Measurements from ENCODE around the gene CERK.
"Not testable (repeated sequence)": the region's sequence is repeated elsewhere in the genome, so short reads cannot be mapped to it uniquely, and the experiment has no call there.

CERK gene

DNA sequence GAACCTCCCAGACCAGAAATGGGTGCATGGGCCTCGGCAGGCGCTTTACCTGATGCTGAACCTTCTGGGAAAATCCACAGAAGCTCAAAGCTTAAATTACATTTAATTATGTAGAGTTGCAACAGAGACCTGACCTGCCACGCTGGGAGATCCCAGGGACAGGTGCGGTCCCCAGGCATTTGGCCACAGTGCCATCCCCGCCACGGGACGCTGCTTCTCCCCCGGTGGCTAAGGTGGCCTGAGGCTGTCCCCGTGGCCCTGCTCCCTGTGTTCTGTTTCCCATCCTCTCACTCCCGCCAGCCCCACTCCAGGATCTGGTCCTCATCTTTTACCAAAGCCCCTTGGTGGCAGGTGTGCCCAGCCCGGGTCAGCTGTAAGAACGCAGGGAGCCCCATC lies 78.3 kb downstream of the CERK start:
- DNase-seq, result no peak

DNA sequence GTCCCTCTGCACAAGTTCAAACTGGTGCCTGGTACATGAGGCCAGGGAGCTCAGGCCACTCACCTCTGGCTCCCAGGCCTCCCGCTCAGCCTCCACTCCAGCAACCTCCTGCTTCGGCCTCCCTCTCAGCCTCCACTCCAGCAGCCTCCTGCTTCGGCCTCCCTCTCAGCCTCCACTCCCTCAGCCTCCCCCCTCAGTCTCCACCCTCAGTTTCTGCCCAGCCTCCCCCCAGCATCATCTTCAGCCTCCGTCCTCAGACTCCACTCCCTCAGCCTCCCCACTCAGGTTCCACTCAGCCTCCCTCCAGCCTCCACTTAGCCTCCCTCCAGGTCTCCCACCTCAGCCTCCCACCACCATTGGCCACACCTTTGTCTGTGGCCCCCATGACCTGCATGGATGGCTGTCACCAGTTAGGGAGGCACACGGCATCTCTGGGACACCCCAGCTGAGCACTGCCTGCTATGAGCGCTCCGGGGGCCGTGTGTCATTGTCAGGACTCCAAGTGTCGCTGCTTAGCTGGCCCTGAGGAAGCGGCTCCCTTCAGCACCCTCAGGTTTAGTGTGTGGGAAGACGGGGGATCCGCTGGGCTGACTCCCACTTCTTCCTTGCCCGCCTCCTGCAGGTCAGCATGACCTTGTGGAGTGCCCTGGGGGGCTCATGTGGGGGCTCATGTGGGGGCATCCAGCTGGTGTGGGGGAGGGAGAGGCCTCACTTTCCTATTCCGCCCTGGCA lies 78.8 kb downstream of the CERK start:
- no peak for DNase-seq

DNA sequence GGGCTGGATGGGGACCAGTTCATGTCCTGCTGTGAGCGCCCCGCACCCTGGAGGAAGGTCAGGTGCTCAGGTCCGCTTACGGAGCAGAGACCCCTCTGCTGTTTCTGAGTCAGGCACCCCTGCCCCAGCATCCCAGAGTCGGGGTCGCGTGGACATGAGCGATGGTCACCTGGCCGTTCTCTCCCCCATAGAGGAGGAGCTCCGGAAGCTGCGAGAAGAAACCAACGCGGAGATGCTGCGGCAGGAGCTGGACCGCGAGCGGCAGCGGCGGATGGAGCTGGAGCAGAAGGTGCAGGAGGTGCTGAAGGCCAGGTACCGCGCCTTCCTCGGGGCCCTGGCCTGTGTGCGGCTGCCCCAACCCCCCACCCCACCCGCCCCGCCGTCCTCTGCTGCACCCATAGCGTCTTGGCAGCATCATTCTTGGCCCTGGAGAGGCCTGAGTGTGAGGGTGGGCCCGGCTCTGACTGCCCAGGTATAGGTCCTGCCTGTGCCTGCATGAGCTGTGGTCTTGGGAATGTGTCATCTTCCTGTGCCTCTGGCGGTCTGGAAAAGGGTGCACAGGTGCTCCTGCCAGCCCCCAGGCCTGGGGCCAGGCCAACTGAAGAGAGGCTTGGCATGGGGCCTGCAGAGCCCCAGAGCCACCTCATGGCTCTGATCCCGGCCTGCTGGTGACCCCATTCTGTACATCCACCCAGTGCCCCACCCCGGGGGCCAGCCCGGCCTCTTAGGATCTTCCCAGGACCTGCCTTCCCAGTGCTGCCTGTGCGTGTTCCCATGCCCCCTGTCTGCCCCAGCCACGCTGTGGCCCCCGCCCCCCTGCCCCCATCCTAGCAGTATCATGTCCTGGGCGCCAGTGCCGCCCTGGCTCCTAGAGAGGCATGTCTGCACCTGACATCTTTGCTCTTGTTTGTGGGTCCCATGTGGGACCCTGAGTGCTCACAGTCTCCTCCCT lies 79.8 kb downstream of the CERK start:
- no peak for DNase-seq

DNA sequence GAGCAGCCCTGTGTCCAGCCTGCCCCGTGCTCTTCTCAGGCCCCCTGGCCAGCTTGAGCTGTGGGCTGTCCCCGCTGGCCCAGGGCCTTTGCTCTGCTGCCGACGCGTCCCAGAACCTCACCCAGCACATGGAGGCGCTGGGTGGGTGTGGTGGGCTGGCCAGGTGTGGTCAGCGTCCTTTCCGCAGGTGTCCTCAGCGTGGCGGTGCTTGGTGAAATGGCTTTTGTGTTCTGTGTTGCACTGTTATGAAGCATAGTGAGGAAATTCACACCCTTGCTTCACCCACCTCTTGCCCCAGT lies 80.4 kb downstream of the CERK start:
- no peak for DNase-seq

DNA sequence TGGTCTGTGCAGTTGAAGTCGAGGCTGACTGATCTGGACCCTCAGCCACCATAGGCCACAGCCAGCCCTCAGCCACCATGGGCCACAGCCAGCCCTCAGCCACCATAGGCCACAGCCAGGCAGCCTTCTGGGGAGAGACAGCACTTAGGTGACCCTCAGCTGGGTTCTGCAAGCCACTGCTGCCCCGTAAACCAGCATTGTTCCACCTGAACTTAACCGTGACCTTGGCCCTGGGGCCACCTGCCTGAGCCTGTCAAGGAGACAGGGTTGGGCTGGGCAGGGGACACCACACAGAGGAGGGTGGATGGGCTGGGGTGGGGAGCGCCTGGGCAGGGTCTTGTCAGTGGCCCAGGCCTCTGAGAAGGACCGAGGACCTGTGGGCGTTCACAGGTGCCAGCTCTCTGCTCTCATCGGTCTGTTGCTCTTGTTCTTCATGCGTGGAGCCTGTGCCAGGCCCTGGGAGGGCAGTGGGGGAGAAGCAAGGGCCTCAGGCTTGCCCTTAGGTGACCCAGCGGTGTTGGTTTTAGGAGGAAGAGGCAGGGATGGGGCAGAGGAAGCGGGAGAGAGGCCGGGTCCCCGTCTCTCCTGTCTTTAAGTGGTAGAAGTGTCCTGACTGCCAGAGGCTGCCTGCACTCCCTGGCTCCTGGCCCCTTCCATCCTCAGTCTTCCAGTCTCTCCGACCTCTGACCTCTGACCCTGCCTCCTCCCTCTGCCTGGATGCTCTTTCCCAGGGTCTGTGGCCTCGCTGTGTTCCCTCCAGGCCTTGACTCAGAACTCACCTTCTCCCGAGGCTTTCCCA lies 81.0 kb downstream of the CERK start:
- DNase-seq, result no peak

DNA sequence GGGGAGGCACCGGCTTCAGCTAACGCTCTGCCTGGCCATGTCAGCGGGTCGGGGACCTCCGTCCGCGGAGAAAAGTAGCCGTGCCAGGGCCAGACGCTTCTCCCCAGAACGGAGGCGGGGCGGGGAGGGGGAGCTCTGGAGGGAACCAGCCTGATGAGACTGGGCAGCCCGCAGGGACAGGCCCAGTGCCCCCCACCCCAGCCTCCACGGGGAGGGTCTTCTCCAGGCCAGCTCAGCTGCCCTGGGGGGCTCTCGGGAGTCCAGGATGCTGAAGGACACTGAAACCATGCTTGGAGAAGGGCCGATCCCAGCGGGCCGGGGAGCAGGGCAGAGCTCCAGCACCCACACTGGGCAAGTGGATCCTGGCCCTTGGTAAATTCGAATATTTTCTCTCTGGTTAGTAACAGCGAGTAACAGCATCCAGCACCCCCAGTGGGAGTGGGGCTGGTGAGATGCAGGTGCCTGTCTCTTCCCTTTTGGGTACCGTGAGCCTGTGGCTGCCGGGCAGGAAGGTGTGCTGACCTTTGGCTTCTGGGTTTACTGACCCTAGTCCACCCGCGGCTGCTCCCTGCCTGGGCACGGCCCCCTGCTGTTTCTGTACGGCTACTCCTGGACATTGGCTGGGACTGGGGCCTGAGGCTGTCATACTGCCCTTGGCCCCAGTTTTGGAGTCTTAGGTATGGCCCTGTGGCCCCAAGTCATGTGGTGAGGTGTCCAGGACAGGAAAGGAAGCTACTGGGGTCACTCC lies 82.0 kb downstream of the CERK start:
- no peak for DNase-seq

DNA sequence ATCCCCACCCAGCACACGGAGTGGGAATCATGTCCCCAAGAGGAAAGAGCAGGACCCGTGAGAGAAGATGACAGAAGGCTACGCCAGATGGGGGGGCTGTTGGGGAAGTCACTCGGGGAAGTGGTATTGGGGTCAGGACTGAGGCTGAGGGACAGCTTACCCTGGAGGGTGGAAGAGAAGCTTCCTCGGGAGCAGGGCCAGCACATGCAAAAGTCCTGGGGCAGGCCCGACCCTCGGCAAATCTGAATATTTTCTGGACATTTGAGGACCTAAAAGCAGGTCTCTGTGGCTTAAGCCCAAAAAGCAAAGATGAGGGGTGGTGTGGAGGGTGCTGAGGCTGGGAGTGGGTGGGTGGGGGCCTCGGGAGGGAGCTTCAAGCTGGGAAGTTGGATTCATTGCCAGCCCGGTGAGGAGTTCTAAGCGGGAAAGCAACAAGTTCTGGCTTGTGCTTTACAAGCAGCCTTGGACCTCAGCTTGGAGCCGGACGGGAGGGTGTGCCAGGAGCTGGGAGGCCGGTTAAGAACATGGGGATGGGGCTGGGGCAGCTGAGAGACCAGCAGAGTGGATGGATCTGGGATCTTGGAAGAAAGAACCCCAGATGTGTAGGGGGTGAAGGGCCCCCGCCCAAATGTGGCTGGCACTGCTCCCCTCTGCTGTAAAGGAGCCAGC lies 83.0 kb downstream of the CERK start:
- no peak for DNase-seq

DNA sequence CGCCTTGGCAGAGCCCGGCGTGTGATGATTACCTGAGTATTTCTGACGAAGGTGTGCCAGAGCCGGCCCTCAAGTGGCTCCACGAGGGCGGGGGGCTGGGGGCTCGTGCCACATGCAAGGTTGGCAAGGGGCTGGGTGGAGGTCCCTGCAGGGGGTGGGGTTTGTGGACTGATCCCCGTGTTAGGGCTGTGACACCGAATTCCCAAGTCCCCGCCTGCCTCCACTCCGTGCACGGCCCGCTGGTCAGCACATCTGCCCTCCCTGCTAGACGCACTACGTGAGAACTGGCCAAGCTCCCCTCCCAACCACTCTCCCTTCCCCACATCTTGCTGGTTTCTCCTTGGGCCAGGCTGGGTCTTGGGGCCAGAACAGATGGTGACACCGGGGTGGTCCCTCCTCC lies 83.6 kb downstream of the CERK start:
- no peak for DNase-seq

DNA sequence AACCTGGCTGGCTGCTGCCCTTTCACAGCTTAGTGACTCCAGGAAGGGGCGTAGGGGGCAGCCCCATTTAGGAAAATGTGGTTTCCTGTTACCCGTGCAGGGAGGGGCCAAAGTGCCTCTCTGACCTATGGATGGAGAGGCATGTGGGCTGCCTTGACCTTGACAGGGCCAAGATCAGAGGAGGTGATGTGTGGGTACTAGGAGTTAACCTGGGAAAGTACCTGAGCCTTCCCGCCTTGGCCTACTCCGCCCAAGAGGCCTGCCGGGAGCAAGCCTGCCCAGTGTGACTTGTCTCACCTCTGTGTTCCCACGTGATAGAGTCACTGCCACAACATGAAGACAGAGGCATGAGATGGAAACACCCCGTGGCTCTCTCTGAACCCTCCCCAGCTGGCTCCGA lies 84.5 kb downstream of the CERK start:
- no peak for DNase-seq

DNA sequence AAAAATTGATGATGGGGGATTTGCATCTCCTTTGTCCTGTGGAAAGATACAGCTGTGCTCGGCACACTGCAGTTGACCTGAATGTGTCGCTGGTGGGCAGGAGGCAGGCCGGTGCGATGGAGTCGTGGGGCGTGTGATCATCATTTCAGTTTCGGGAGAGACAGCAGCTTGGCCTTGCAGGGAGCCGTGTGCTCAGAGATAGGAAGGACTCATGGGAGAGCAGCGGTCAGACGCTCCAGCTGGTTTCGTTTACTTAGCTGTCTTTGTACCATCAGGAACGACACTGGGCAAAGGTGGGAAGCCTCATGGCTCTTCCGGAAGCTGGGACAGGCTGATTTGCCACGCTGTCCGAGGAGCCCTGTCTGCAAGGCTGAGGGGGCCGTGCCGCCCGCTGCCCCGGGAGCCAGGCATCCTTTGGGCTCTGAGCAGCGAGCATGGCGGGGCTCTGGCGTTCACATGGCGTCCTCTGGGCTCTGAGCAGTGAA lies 85.2 kb downstream of the CERK start:
- DNase-seq, result no peak

DNA sequence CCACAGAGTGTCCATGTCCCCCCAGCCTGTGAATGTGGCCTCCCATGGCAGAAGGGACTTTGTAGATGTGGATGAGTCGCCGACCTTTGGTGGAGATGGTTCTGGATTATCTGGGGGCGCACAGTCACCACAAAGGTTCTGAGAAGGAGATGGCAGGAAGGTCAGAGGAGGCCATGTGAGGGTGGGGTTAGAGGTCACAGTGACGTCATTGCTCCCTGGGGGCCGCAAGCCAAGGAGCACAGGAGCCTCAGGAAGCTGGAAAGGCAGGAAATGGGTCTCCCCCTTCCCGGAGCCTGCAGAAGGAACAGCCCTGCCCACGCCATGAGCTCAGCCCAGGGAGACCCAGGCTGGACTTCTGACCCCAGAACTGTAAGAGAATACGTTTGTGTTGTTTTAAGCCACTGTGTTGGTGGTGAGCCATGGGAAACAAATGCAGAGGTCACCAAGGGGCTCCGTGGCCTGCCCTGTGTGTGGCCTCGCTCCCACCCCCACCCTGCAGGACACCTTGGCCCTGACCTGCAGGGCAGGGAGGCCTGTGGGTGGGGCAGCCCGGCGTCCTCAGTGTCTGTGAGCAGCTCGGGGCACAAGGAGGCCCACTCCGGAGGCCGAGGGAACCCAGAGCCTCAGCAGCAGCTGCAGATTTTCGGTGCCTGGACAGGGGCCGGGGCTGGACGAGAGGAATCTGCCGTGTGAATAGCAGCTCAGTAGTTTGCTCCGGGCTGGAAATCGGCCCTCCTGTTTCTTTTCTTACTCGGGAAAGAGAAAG lies 85.8 kb downstream of the CERK start:
- no peak for DNase-seq

DNA sequence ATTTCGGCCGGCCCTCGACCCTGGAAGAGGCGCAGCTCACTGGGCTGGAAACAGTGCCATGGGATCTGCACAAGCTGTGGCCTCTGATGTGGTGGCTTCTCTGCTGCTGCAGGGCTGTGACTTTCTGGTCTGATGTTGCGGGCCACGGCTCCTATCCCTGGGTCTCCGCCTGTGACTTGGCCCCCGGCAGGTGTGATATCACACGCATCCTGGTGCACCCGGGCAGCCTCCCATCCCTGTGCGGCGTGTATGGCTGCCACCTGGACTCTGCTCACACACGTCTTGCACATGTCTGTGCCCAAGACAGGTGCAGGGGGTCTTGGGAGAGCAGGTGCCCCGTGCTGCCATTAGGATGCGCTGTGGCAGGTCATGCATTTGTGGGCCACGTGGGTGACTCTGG lies 86.7 kb downstream of the CERK start:
- no peak for DNase-seq

DNA sequence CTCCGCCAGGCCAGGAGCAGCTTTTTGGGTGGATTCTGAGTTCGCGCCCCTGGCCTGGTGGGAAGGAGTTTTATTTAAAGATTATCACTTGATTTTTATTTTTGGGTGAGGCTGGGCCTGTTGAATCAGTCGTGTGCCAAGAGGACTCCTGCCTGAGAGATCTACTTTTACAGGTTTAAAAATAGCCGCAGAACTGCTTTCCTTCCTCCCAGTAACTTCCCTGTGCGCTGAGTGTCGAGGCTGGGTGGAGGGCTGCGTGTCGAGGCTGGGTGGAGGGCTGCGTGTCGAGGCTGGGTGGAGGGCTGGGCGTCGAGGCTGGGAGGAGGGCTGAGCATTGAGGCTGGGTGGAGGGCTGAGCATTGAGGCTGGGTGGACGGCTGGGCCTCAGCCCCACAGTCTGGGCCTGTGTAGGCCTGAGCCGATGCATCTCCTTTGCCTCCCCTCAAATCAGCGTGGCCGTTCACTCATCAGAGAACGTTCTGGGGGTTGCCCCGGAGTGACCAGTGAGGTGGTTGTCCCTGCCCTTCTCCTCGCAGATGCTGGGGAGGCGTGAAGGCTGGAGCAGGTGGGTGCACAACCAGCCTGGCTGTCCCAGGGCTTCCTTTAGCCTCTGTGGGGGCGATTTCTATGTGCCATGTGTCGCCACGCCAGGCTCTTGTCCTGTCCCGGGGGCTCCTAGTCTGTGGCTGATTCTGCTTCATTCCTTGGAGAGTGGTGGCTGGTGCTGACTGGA lies 87.8 kb downstream of the CERK start:
- no peak for DNase-seq

DNA sequence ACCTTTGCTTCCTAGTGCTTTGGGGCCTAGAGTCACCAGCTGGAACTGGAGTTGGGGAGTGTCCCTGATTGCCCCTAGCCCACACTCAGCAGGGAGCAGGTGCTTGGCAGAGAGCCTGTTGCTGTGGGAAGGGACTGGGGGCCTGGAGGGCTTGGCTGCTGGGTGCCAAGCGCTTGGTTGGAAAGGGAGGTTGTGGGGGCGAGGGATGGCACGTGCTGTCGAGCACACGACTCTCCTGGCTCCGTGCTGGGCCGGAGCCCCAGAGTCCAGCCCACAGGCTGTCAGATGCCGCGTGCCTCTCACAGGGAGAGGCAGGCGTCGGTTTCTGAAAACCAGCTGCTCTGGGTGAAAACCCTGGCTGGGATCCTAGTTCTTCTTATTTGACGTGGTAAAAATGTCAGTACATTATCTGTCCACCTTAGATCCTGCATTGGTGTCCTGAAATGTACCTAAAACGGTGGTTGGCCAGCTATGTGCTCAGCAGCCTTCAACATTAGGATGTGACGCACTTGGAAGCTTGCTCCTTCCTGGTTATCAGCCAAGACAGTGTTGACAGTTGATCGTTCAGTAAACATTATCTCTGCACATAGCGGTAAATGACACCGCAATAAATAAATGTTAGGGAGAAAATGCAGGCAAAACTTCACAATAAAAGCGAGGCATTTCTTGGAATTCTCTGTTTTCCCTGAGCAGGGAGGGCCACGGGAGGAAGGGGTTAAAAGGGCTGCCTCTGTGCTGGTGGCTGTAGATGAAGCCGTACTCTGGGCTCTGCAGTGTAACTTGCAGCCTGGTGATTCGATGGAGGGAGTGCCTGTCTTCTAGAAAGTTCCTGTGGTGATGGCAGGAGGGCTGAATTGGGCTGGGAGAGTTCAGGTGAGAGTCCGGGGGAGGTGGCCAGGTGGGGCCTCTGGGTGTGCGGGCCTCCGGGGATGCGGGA lies 88.6 kb downstream of the CERK start:
- no peak for DNase-seq

DNA sequence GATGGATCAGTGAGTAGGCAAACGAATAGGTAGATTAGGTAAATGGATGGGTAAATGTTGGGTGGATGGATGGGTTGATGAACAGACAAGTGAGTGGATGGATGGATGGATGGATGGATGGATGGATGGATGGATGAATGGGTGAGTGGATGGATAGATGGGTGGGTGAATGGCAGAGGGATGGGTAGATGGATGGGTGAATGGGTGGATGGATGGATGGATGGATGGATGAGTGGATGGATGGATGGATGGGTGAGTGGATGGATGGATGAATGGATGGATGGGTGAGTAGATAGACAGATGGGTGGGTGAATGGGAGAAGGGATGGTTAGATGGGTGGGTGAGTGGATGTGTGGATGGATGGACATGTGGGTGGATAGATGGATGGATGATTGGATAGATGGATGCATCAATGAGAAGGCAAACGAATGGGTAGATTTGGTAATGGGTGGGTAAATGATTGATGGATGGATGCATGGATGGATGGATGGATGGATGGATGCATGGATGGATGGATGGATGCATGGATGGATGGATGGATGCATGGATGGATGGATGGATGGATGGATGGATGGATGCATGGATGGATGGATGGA lies 89.7 kb downstream of the CERK start:
- DNase-seq, result not testable (repeated sequence)

DNA sequence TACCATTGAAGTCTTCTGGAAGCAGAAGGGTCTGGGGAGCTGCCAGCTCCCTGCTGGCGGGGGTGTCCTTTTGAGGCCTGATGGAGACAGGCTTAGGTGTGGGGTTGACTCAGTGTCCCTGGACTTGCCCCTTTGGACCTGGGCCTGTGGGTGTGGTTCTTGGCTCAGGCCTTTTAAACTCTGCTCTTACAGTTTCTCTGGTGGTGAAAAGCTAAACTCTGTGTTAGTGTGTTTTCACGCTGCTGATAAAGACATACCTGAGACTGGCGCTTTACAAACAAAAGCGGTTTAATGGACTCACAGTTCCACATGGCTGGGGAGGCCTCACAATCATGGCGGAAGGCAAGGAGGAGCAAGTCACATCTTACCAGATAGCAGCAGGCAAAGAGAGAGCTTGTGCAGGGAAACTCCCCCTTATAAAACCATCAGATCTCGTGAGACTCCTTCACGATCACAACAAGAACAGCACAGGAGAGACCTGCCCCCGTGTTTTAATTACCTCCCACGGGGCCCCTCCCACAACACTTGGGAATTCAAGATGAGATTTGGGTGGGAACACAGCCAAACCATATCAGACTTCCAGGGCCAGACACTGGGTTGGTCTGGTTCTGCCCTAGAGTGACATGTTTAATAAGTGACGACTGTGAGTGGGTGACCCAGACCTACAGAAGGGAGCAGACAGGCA lies 91.4 kb downstream of the CERK start:
- DNase-seq, result no peak

DNA sequence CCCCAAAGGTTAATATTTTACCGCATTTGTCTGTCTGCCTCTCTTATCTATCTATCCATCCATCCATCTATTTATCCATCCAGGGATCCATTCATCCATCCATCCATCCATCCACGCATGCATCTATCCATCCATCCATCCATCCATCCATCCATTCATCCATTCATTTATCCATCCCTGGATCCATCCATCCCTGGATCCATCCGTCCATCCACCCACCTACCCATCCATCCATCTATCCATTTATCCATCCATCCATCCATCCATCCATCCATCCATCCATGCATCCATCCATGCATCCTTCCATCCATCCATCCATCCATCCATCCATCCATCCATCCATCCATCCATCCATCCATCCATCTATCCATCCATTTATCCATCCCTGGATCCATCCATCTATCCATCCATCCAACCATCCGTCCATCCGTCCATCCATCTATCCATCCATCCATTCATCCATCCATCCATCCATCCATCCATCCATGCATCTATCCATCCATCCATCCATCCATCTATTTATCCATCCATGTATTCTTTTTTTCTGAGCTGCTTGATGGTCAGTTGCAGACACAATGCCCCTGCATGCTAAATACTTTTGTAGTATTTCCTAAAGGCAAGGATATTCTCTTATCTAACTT lies 95.1 kb downstream of the CERK start:
- not testable (repeated sequence) for DNase-seq

DNA sequence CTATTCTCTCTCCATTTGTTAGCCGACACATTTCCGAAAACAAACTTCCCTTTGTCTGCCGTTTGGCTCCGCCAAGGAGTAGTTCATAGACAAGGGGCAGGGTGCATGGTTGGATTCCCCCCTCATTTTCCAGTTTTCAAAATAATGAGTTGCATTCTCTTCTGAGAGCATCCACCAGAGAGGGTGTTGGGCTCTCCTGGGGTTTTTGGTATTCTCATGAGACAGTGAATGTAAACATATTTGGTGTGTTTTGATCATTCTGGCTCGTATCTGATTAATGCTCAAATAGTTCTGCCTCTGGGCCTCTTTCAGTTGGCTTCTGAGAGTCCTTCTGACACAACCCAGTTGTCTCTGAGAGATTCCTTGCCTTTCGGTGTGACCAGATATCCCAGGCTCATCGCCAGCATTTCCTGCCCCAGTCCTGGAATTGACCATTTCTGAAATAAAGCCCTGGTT lies 96.2 kb downstream of the CERK start:
- DNase-seq, result no peak
